H54 (cell line): Measurements from ENCODE around the gene HEYL.
"Not testable (repeated sequence)": the region's sequence is repeated elsewhere in the genome, so short reads cannot be mapped to it uniquely, and the experiment has no call there.

Experiments
- DNase-seq: peaks from one replicate; pipeline ENCODE4 v3.0.0; 2011; ENCODE audit warnings: low spot score, mixed read lengths; ENCODE audit not compliant: insufficient read length
- FAIRE-seq: peaks from 3 replicates; lab custom pipeline; 2011; peaks lifted over from hg19 to GRCh38; lab: Jason Lieb, UNC
- POLR2A ChIP-seq: IDR thresholded peaks from 2 replicates; pipeline ENCODE4 v1.6.1; 2011; ENCODE audit warnings: low read depth, mild to moderate bottlenecking, low read length

The HEYL gene

GRCh38 chr1:39622427-39622826, 17.0 kb downstream of the HEYL start:
- no peak for DNase-seq
- TF ChIP-seq POLR2A, result no peak
- FAIRE-seq, result no peak

GRCh38 chr1:39620659-39621165, 18.7 kb downstream of the HEYL start:
- TF ChIP-seq POLR2A, result no peak
- DNase-seq (no peak), FAIRE-seq (no peak)

GRCh38 chr1:39617488-39618049, 21.9 kb downstream of the HEYL start:
- DNase-seq (no peak), FAIRE-seq (no peak)
- no peak for TF ChIP-seq POLR2A

- no peak for TF ChIP-seq POLR2A
- DNase-seq (no peak), FAIRE-seq (no peak)
Observed at GRCh38 chr1:39615086-39615673, 24.3 kb downstream of the HEYL start.

GRCh38 chr1:39614488-39614887, 25.0 kb downstream of the HEYL start:
- DNase-seq (no peak), FAIRE-seq (no peak)
- TF ChIP-seq POLR2A, result no peak

- FAIRE-seq, result no peak
- no peak for TF ChIP-seq POLR2A
- DNase-seq, result no peak
Observed at GRCh38 chr1:39613250-39613649, 26.2 kb downstream of the HEYL start.

- DNase-seq (no peak), FAIRE-seq (no peak)
- TF ChIP-seq POLR2A, result no peak
Observed at GRCh38 chr1:39609618-39610331, 29.7 kb downstream of the HEYL start.

- TF ChIP-seq POLR2A, result no peak
- no peak for DNase-seq
- no peak for FAIRE-seq
Observed at GRCh38 chr1:39608921-39609320, 30.5 kb downstream of the HEYL start.

- not testable (repeated sequence) for FAIRE-seq, DNase-seq
Observed at GRCh38 chr1:39603677-39604076, 35.8 kb downstream of the HEYL start.

GRCh38 chr1:39601667-39602255, 37.7 kb downstream of the HEYL start:
- DNase-seq, FAIRE-seq: not testable (repeated sequence)

GRCh38 chr1:39596163-39596562, 43.3 kb downstream of the HEYL start:
- no peak for DNase-seq
- TF ChIP-seq POLR2A, result no peak
- FAIRE-seq, result no peak

GRCh38 chr1:39593386-39593785, 46.1 kb downstream of the HEYL start:
- DNase-seq, result no peak
- FAIRE-seq, result no peak
- no peak for TF ChIP-seq POLR2A

GRCh38 chr1:39592069-39592468, 47.4 kb downstream of the HEYL start:
- TF ChIP-seq POLR2A, result no peak
- FAIRE-seq (no peak), DNase-seq (no peak)

GRCh38 chr1:39590546-39590945, 48.9 kb downstream of the HEYL start:
- TF ChIP-seq POLR2A, result no peak
- no peak for FAIRE-seq

More at GRCh38 chr1:39590546-39590945, 48.9 kb downstream of the HEYL start:
- no peak for DNase-seq
